HG02885 (cell line): ENCODE data around the gene TRAF7.

ENCODE experiments used
- ATAC-seq: cut with Tn5 transposase; IDR thresholded peaks from one replicate; pipeline ENCODE4 v1.9.1; 2021; ENCODE audit warnings: mild to moderate bottlenecking; ENCODE audit not compliant: unreplicated experiment, poor library complexity

The TRAF7 gene

DNA sequence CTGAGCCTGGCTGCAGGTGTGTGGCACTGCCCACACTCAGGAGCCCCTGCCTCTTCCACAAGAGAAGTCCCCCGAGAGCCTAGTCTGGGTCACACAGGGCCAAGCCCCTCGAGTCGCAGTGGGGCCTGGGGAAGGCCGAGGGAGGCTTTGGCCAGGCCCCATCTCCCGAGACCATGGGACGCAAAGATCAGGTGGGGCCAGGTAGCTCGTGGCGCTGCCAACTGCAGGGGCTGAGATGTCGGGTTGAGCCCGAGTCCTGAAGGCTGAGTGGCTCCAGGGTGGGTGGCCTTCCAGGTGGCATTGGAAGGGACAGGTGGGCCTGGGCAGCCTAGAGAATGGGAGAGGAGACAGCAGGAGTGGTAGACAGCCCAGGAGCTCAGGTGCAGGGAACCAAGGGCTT lies 6.3 kb downstream of the TRAF7 start:
- ATAC-seq = no peak

DNA sequence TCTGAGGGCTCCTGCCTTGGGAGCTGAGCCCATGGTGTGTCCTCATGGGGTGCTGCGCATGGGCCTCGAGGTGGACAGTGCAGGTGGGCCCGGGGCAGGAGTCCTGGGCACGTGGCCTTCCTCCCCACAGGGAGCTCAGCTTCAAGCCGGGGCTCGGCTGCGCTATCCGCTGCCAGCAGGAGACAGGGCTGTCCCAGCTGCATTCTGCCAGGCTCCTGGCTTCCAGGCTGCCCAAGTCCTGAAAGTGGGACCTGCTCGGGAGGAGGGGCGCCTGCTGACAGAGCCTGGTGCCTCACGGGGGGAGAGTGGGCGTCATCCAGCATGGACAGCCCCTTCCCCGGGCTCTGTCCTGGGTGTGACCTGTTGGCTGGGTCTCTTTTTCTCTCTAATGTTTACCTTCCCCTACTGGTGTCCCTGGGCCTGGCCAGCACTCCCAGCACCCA lies 7.1 kb downstream of the TRAF7 start:
- ATAC-seq = no peak

DNA sequence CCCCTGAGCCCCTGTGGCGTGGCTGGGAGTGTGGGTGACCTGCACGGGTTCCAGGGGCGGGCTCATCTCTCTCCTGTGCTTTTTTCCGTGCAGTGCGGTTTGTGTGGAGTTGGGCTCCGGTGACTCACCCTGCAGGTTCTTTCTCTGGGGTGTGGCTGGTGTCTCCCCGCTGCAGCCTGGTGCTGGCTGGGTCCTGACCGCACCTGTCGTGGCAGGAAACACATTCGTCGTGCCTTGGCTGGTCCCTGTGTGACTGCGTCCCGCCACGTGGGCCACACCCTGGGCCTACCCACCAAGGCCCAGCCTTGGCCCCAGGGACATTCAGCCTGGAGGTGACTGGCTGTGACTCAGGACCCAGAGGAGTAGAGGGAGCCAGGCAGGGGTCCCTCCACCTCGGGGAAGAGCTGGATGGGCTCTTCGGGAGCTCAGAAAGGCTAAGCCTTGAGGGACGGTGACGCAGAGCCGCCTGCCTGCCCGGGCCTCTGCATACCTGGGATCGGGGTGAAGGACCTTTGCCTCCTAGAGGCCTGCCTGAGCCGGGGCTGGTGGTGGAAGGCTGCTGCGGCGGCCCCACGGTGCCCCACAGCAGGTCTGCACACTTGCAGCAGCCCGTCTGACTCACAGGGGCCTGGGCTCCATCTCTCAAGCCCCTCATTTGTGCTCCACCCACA lies 7.8 kb downstream of the TRAF7 start:
- ATAC-seq = no peak

DNA sequence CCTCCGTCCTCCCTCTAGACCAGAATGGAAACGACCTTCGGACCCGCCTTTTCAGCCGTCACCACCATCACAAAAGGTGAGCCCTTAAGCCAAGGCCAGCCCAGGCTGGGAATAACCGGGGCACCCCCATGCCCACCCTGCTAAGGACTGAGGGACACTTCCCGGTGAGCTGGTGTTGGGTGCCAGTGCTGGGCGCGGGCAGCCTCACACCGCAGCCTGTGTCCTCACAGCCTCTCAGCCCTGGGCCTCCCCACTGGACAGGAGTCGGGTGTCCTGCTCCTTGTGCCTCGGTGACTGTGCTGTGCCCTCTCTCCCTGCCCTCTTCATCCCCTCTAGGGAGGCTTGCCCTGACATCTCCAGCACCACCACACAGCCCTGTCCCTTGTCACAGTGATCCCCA lies 10.3 kb downstream of the TRAF7 start:
- ATAC-seq = no peak

DNA sequence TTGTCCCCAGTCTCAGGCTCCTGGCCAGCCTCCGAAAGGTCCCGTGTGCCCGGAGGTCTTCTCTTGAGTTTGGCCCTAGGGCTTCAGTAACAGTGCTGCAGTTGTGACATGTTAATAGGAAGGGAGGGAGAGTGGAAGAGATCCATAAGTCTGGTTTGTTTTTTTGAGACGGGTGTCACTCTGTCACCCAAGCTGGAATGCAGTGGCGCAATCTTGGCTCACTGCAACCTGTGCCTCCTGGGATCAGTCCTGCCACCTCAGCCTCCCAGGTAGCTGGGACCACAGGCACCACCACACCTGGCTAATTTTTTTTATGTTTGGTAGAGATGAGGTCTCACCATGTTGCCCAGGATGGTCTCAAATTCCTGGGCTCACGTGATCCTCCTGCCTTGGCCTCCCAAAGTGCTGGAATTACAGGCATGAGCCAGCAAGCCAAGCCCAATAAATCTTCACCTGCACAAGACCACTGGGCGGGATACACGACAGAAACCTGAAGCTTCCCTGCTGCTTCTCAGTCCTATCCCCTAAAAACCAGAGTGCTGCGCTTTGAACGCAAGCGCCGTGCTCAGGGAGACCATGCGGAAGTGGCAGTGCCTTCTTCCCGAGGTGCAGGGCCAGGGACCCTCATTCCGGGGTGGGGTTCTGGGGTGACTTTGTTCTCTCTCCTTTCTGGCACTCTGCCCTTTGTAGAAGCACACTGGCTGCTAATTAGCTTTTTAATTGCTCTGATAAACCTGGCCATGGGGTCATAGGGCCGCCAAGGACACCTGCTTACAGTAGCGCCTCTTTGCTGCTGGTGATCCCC lies 10.9 kb downstream of the TRAF7 start:
- no peak for ATAC-seq

DNA sequence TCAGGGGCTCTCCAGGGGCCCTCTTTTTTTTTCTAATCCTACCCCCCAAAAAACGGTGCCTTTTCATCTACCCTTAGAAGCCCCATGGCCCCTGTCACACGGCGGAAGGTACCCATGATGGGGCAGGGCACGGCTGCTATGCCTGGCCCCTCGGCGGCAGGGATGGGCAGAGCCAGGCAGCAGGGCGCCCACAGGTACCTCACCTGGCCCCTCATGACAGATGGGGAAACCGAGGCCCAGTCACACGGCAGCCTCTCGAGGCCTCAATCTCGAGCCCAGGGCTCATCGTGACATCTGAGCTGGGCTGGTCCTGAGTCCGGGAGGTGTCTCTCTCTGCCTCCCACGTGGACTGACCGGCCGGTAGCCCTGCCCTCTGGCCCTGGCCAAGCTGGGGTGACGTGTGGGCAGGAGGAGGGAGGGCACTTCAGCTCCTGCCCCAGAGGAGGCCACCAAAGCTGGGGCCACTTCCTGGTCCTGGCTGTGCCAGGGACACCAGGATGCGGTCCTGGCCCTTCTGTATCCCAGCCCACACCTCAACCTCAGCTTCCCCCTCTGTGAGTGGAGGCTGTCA lies 11.6 kb downstream of the TRAF7 start:
- ATAC-seq = no peak

DNA sequence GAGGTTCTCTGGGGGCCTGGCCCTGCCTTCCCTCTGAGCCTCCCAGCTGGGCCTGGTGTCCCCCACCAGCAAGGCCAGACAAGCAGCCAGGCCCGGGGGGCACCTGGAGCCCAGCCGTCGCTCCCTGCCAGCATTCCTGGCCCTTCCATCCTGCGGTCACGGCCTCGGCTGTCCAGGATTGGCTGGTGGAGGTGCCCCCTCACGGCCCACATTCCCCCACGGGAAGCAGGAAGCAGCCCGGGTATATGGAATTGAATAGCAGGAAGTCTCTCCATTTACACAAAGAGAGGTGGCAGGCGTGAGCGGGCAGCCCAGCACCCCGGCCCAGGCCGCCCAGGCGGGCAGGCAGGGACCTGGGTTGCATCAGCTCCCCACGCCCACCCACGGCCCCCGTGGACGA lies 14.5 kb downstream of the TRAF7 start:
- ATAC-seq = no peak

DNA sequence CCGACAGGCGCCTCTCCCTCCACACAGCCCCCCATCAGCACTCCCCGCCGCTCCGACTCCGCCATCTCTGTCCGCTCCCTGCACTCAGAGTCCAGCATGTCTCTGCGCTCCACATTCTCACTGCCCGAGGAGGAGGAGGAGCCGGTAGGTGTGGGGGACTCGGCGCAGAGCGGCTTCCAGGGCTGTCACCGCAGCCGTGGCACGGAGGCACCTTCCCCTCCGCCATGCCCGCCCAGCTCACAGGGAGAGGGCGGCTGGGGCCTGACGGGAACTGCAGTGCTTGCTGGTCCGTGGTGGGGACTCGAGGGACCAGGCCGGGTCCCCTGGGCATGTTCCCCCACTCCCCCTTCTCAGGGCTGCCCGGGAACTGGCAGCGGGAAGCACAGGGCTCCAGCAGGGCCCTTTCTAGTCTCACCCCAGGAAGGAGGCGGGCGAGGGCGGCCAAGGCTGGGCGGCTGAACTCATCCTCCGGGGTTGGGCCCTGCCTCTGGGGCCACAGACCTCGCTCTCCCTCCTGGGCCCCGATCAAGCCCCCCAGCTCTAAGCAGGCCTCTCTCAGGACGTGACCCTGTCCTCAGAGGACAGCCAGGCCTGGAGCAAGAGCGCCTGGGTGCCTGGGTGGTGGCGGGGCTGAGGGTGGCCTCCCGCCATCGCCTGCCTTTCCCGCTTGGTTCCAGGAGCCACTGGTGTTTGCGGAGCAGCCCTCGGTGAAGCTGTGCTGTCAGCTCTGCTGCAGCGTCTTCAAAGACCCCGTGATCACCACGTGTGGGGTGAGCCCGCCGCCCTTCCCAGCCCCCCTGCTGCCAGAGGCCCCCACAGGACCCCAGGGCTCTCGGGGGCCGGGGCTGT lies 15.2 kb downstream of the TRAF7 start:
- ATAC-seq = no peak

DNA sequence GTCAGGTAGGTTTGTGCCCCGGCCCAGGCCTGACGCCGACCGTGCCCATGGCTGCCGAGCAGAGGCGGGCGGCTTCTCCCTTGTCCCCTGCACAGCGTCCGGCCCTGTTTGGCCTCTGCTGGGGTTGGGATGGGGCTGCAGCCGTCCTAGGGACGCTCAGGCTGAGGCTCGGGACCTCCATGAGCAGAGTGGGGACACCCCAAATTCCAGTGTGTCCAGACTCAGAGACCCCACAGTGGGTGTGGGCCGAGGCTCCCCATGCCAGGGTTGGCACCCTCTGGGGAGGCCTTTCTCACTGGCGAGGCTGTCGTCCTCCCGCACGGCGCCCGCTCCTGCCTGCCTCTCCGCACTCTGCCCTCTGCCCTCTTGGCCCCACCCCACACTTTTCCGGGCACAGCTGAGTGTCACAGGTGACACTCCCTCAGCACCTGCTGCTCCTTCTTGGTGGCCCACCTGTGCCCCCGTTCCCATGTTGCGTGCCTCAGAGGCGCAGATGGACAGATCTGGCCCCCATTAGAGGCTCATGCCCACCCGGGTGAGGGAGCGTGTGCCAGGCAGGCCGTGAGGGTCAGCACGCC lies 16.1 kb downstream of the TRAF7 start:
- ATAC-seq = no peak

DNA sequence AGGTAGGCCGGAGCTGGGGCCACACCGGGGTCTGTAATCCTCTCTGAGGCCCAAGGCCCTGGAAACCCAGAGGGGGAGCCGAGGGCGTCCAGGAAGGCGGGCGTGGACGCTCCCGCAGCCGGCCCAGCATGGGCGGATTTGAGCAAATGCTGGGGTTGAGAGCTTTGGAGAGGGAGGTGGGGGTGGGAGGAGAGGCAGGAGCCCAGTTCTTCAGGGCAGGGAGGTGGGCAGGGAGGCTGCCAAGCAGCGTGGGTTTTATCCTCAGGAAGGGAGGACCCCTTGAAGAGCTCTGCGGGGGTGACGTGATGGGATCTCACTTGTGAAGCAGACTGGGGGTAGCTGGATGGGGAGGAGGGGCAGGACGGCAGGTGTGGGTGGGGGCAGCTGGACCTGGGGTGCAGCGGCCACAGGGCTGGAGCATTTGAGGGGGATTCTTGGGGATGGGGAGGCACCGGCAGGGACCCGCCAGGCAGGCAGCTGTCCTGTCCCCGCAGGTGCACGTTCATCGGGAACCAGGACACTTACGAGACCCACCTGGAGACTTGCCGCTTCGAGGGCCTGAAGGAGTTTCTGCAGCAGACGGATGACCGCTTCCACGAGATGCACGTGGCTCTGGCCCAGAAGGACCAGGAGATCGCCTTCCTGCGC lies 17.2 kb downstream of the TRAF7 start:
- no peak for ATAC-seq

DNA sequence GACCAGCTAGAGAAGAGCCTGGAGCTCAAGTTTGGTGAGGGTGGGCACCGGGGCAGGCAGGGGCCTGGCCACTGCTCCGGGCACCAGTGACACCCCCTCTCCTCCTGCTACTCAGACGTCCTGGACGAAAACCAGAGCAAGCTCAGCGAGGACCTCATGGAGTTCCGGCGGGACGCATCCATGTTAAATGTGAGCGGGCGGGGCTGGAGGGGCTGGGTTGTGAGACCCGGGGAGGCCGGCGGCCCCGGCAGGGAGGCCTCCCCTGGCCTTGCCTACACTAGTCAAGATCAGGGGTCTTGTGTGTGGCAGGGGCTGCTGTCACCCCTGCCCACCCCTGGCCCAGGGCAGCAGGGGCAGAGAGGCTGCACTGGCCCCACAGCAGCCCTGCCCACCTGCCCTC lies 17.8 kb downstream of the TRAF7 start:
- no peak for ATAC-seq

DNA sequence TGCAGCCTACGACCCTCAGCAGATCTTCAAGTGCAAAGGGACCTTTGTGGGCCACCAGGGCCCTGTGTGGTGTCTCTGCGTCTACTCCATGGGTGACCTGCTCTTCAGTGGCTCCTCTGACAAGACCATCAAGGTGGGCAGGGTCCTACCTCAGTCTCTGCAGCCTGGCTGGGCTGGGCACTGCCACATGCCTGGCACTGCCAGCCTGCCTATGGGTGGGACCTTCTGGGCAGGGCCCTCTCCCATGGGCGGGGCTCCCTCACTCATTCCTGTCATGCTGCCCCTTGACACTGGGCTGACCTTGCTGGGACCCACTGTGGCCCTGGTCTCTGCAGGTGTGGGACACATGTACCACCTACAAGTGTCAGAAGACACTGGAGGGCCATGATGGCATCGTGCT lies 18.3 kb downstream of the TRAF7 start:
- ATAC-seq = no peak

DNA sequence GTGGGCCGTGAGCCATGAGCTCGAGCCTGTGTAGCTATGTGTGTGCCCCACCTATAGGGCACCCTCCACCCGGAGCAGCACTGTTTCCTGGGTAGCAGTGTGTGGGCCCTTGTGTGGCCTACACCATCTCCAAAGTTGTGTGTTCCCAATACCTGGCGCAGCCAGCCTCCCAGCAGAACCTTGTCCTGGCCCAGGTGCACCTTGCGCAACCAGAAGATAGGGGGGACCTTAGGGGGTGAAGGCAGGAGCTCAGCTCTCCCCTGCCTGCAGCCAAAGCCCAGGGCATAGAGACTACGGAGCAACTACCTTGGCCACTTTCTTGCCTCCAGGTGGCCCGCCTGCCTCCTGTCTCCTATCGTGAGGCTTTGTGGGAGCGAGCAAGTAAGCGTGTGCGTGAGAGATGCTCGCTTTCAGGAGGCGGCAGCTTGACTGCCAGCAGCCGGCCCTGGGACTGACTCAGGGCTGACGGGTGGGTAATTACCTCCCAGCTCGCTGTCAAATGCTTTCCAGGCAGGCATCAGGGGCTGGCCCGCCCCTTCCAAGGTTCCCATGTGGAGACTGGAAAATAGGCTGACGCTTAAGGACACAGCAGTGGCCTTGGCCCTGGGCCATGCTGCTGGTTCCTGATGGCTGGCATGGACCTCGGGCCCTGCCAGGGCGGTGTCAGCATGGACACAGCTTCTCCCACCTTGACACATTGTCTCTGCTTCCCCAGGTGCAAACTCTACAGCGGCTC lies 19.0 kb downstream of the TRAF7 start:
- no peak for ATAC-seq

DNA sequence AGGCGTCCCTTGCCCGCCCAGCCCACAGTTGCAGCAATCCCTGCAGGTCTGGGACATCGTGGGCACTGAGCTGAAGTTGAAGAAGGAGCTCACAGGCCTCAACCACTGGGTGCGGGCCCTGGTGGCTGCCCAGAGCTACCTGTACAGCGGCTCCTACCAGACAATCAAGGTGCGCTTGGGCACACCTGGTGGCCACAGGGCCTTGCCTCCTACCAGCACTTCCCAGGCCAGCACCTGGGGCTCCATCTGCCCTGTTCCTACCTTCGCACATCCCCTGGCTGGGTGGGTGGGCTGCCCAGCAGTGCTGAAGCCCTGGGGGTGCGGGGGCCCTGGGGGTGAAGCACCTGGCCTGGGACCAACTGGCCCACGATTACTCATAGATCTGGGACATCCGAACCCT lies 19.9 kb downstream of the TRAF7 start:
- ATAC-seq = no peak

DNA sequence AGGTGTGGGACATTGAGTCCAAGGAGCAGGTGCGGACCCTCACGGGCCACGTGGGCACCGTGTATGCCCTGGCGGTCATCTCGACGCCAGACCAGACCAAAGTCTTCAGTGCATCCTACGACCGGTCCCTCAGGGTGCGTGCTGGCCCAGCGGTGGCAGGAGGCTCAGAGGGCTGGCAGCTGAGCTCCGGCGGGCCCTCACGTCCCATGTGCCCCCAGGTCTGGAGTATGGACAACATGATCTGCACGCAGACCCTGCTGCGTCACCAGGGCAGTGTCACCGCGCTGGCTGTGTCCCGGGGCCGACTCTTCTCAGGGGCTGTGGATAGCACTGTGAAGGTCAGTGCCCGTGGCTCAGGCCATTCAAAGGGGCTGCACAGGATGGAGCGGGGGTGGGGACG lies 20.5 kb downstream of the TRAF7 start:
- ATAC-seq = no peak

DNA sequence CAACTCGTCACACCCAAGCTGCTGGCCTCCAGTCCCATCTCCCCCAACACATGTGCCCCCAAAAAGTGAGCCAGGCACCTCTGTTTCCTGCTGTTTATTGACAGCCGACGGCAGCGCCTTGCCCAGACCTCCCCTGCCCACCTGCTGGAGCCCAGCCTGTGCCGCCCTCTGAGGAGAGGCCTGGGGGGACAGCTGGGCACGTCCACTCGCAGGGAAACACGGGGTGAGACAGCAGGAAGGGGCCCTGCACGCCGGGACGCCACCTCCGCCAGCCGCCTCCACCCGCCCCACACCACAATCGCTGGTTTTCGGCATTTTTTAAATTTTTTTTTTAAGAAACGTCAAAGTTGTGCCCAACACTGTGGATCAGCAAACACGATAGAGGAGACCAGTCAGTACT lies 21.5 kb downstream of the TRAF7 start:
- ATAC-seq = no peak

DNA sequence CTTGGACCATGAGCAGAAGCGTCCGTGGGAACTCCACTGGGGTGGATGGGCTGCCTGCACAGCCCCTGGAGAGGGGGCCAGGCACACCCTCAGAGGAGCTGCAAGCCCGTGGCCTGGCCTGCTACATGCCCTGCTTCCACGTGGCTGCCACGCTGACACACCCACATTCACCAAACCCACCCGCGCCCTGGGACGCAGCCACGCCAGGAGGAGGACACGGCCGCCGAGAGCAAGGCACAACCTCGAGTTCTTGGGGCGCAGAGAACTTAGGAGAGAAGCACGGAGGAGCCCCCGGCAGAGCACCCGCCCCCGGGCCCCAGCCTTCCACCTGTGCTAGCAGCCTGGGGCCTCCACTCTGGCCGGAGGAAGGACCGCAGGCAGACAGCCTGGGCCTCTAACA lies 22.0 kb downstream of the TRAF7 start:
- no peak for ATAC-seq

DNA sequence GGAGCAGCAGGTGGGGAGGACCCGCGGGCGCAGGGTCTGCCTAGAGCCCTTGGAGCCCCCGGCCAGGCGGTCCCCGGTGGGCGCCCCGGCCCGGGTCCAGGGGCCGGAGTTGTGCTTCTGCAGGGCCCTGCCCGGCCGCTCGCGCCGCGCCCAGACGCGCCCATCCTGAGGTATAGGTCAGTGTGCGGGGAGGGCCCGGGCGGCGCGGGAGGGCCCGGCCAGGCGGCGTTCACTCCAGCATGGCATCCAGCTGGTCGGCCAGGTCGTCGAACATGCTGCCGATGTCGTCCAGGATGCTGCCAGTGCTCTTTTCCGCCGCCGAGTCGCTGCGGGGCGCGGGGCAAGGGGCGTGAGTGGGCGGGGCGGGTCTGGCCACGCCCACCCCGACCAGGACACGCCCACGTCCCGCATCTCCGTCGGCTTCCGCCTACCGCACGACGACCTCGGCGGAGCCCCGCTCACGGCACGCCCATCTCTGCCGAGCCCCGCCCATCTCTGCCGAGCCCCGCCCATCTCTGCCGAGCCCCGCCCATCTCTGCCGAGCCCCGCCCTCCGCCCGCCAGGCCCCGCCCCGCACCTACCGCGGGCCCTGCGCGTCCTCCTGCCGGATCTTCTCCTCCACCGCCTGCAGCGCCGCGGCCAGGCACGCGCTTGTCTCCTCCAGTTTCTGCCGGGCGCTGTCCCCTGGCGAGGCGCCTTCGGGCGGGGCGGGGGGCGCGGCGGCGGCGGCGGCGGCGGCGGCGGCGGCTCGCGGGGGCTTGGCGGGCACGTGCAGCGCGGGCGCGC lies 22.9 kb downstream of the TRAF7 start:
- ATAC-seq = no peak

DNA sequence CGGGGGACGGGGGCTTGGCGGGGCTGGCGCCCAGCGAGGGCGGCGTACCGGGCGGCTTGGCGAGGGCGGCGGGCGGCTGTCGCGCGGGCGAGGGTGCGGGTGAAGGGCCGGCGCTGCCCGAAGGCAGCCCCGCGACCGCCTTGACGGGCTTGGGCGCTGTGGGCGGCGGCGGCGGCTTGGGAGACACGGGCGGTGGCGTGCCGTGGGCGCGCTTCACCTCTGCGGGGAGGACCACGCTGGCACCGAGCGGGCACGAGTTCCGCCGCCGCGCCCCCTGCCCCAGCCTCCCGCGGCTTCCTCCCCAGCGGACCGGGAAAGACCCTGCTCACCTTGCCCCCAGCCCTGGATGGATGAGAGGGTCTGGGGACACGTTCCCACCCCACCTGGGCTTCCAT lies 23.5 kb downstream of the TRAF7 start:
- ATAC-seq = no peak
